B cell (primary cell): ENCODE data around the gene FRZB. TPM values are rescaled to one million over a fixed set of nuclear protein-coding genes. Genes with fewer than 3 reads are reported as not detected.

Source experiments
- ATAC-seq: fragments of 200-7000 bp; cut with Tn5 transposase; one replicate; pipeline ENCODE4 v1.10.0; 2021; ENCODE audit warnings: low read depth, mild to moderate bottlenecking, moderate number of reproducible peaks, moderate library complexity
- CTCF ChIA-PET: fragments of 350-600 bp; sonication (Branson Sonifier 250); formaldehyde crosslinking; loops from one replicate; lab custom pipeline; 2021; ENCODE audit warnings: antibody characterized with exemption, inconsistent platforms; lab: Charles Lee
- POLR2A ChIA-PET: fragments of 350-600 bp; sonication (Branson Sonifier 250); formaldehyde crosslinking; loops from one replicate; lab custom pipeline; 2021; ENCODE audit warnings: antibody characterized with exemption; lab: Charles Lee
- DNase-seq: peaks from one replicate; pipeline ENCODE4 v3.0.0; 2013
- H2AFZ ChIP-seq: 2 replicates; pipeline ENCODE4 v1.6.1; 2012; ENCODE audit warnings: mild to moderate bottlenecking, low read depth, low read length; ENCODE audit not compliant: insufficient read depth, poor library complexity, severe bottlenecking
- H3K27ac ChIP-seq, 2 donors: 1 replicate in 1 of 2; 2 replicates in 1 of 2; pipeline ENCODE4 v1.5.1; 2012 to 2013; ENCODE audit warnings: low read length in 2 of 2, mild to moderate bottlenecking in 2 of 2, moderate library complexity in 1 of 2
- H3K27me3 ChIP-seq, 4 experiments: fragments of 200-600 bp in 1 of 4; sonication (generic) in 1 of 4; replicated peaks in 1 of 4; 1 replicate in 2 of 4; 2 replicates in 2 of 4; pipeline versions ENCODE4 v1.6.1 to v1.7.0; 2013 to 2016; ENCODE audit warnings: low read length in 3 of 4, mild to moderate bottlenecking in 2 of 4, mixed read lengths in 1 of 4, moderate library complexity in 1 of 4; ENCODE audit not compliant: insufficient read depth in 4 of 4, control insufficient read depth in 3 of 4; ENCODE audit errors: control extremely low read depth in 1 of 4
- H3K36me3 ChIP-seq, 2 experiments: replicated peaks in 1 of 2; 1 replicate in 1 of 2; 2 replicates in 1 of 2; pipeline versions ENCODE4 v1.6.1 to v1.7.1; 2013; ENCODE audit warnings: low read length in 1 of 2; ENCODE audit not compliant: insufficient read depth in 2 of 2, control insufficient read depth in 1 of 2; ENCODE audit errors: control extremely low read depth in 1 of 2, extremely low read depth in 1 of 2
- H3K4me1 ChIP-seq, 2 donors: fragments of 200-600 bp in 1 of 2; sonication (generic) in 1 of 2; 1 replicate in 1 of 2; 2 replicates in 1 of 2; pipeline versions ENCODE4 v1.5.1 to v1.6.1; 2013 to 2017; ENCODE audit warnings: low read length in 2 of 2; ENCODE audit not compliant: control insufficient read depth in 2 of 2, insufficient read depth in 2 of 2
- H3K4me2 ChIP-seq: replicated peaks from 2 replicates; pipeline ENCODE3; 2012; ENCODE audit warnings: mild to moderate bottlenecking, low read depth, low read length; ENCODE audit not compliant: poor library complexity, severe bottlenecking
- H3K4me3 ChIP-seq, 5 experiments: fragments of 200-600 bp in 1 of 5; sonication (generic) in 1 of 5; 1 replicate in 3 of 5; 2 replicates in 2 of 5; pipeline versions ENCODE4 v1.5.1 to v1.7.0; 2011 to 2016; ENCODE audit warnings: low read length in 4 of 5, mild to moderate bottlenecking in 4 of 5, low read depth in 2 of 5, control low read depth in 1 of 5, moderate library complexity in 1 of 5; ENCODE audit not compliant: insufficient read depth in 1 of 5; ENCODE audit errors: control extremely low read depth in 1 of 5, extremely low read depth in 1 of 5
- H3K79me2 ChIP-seq: fragments of 200-600 bp; sonication (generic); one replicate; pipeline ENCODE4 v1.6.0; 2016; ENCODE audit warnings: low read length; ENCODE audit not compliant: control insufficient read depth, insufficient read depth
- H3K9ac ChIP-seq: fragments of 200-600 bp; sonication (generic); 2 replicates; pipeline ENCODE4 v1.6.1; 2017; ENCODE audit warnings: mild to moderate bottlenecking, low read length, moderate library complexity
- H3K9me3 ChIP-seq, 3 donors: one replicate each; pipeline versions ENCODE4 v1.6.1 to v1.7.1; 2013; ENCODE audit warnings: low read length in 2 of 3; ENCODE audit not compliant: control insufficient read depth in 2 of 3, insufficient read depth in 1 of 3; ENCODE audit errors: control extremely low read depth in 1 of 3
- H4K20me1 ChIP-seq: 2 replicates; pipeline ENCODE4 v1.6.0; 2012; ENCODE audit warnings: mild to moderate bottlenecking, low read length; ENCODE audit not compliant: insufficient read depth, control insufficient read depth, poor library complexity, severe bottlenecking
- H3K27ac Mint-ChIP-seq: one replicate; pipeline ENCODE4 v1.8.0; 2021; ENCODE audit warnings: mixed read lengths
- H3K27me3 Mint-ChIP-seq: one replicate; pipeline ENCODE4 v1.8.0; 2021; ENCODE audit warnings: mixed read lengths
- H3K4me1 Mint-ChIP-seq: one replicate; pipeline ENCODE4 v1.8.0; 2021; ENCODE audit warnings: mixed read lengths
- H3K4me3 Mint-ChIP-seq: one replicate; pipeline ENCODE4 v1.8.0; 2021; ENCODE audit warnings: mixed read lengths
- H3K9me3 Mint-ChIP-seq: one replicate; pipeline ENCODE4 v1.8.0; 2022; ENCODE audit warnings: mixed read lengths; ENCODE audit not compliant: insufficient read depth
- CTCF ChIP-seq: fragments of 200-600 bp; IDR thresholded peaks from one replicate; pipeline ENCODE4 v1.8.0; 2022; ENCODE audit warnings: antibody characterized with exemption, mild to moderate bottlenecking
- EZH2 ChIP-seq: IDR thresholded peaks from 2 replicates; pipeline ENCODE4 v1.6.1; 2012; ENCODE audit warnings: borderline replicate concordance, low read depth, mild to moderate bottlenecking, moderate library complexity, low read length; ENCODE audit not compliant: insufficient read depth, poor library complexity, severe bottlenecking
- WGBS: methylation state at CpG from one replicate; pipeline ENCODE4 v1.1.5; 2013; ENCODE audit warnings: missing lambda C conversion rate; ENCODE audit not compliant: insufficient coverage; 5-methylcytosine and 5-hydroxymethylcytosine counted together
- intact Hi-C: fragments of 100-400 bp; cut with micrococcal nuclease; formaldehyde crosslinking; loops from one replicate; pipeline ENCODE4 v1.10.0; 2022
- polyA plus RNA-seq: library from polyadenylated mRNA; depleted of rRNA; stranded (reverse); fragments of >200 nt; gene quantifications from 2 replicates; pipeline ENCODE4 v1.2.3, GENCODE V29; 2012
- total RNA-seq, 2 donors: library from RNA; stranded (reverse); fragments of 120-200 nt in 1 of 2; gene quantifications; 1 replicate in 1 of 2; 2 replicates in 1 of 2; pipeline versions ENCODE4 v1.2.3 to v1.2.4, GENCODE V29; 2013 to 2022

Gene FRZB
- total and polyA plus RNA-seq, 2 donors (not counting 1 experiment from before 2014, with no cell fraction given) = 0.27 TPM; not detected in 1

GRCh38 chr2:182895169-182895568 is 28.7 kb upstream of the FRZB start:
- Histone ChIP-seq H3K27ac (no peak overlapping the region), H3K4me1 (no peaks in the 10 kb centered on the region), H3K79me2 (no peaks in the 10 kb centered on the region), H3K4me2 (no peak overlapping the region), H2AFZ (no peak overlapping the region), H3K9me3 (peaks cover 0 to 6% (median 0%) of the 10 kb centered on the region in 3 donors), H4K20me1 (no peaks in the 10 kb centered on the region), H3K27me3 (no peaks in the 10 kb centered on the region), H3K36me3 (no peaks in the 10 kb centered on the region), H3K9ac (no peak overlapping the region), H3K4me3 (no peak overlapping the region)
- intact Hi-C loops = no loop called here
- CTCF ChIA-PET = no interaction called here
- no peaks in the 10 kb centered on the region for H3K27me3 Mint-ChIP-seq
- no peak overlapping the region for H3K27ac Mint-ChIP-seq
- no peak for ATAC-seq
- 88% methylated on average over 4 of the region's 4 CpGs for WGBS
- no peak overlapping the region for H3K4me3 Mint-ChIP-seq
- TF ChIP-seq EZH2 (no peak), CTCF (no peak)
- DNase-seq = no peak
- no peaks in the 10 kb centered on the region for H3K4me1 Mint-ChIP-seq
- H3K9me3 Mint-ChIP-seq = no peaks in the 10 kb centered on the region
- POLR2A ChIA-PET = no interaction called here

GRCh38 chr2:182894174-182894573 is 27.7 kb upstream of the FRZB start:
- H3K79me2 ChIP-seq = no peaks in the 10 kb centered on the region
- no peak overlapping the region for H2AFZ ChIP-seq
- Mint-ChIP-seq H3K4me3 (no peak overlapping the region), H3K4me1 (no peaks in the 10 kb centered on the region), H3K27me3 (no peaks in the 10 kb centered on the region), H3K9me3 (no peaks in the 10 kb centered on the region), H3K27ac (no peak overlapping the region)
- no peak overlapping the region for H3K4me2 ChIP-seq
- H3K9ac ChIP-seq = no peak overlapping the region
- ATAC-seq = no peak
- no peak overlapping the region for H3K27ac ChIP-seq
- no peak overlapping the region for H3K4me3 ChIP-seq
- H4K20me1 ChIP-seq = no peaks in the 10 kb centered on the region
- DNase-seq = no peak
- POLR2A ChIA-PET = no interaction called here
- H3K4me1 ChIP-seq = no peaks in the 10 kb centered on the region
- CTCF ChIA-PET = no interaction called here
- intact Hi-C loops = no loop called here
- TF ChIP-seq EZH2 = no peak
- TF ChIP-seq CTCF = no peak
- no peaks in the 10 kb centered on the region for H3K36me3 ChIP-seq
- 94% methylated on average over 8 of the region's 9 CpGs for WGBS
- H3K27me3 ChIP-seq = no peaks in the 10 kb centered on the region
- peaks cover 0 to 6% (median 0%) of the 10 kb centered on the region in 3 donors for H3K9me3 ChIP-seq
